ENCODE measurements around the gene TTC28.

GRCh38 chr22:27987557-27987956, 692.1 kb downstream of the TTC28 start:
- no peak for TF ChIP-seq CTCF (IDR thresholded peaks at IDR 0.05; ENCODE audit: poor library complexity, severe bottlenecking)
- no peak for TF ChIP-seq POLR2AphosphoS5 (IDR thresholded peaks at IDR 0.05)
- TF ChIP-seq RAD21 (conservative IDR thresholded peaks at IDR 0.05), result no peak
- TF ChIP-seq SMC3 (conservative IDR thresholded peaks at IDR 0.05; ENCODE audit: poor library complexity), result no peak
- no peak for TF ChIP-seq EZH2 (IDR thresholded peaks at IDR 0.05; ENCODE audit: borderline replicate concordance, insufficient read depth, low read length, poor library complexity, severe bottlenecking)
- TF ChIP-seq TAF1 (IDR thresholded peaks at IDR 0.05; ENCODE audit: low read depth), result no peak
- TF ChIP-seq MXI1 (conservative IDR thresholded peaks at IDR 0.05; ENCODE audit: poor library complexity, severe bottlenecking), result no peak

Measured in neural cell (in vitro differentiated cells).